Measurements from ENCODE around the gene GJD2.
A peak's percentile ranks its signal among the peaks of the same experiment; 100 is the strongest.

GJD2 gene

GRCh38 chr15:34721802-34722438 is 32.9 kb downstream of the GJD2 start:
- DNase-seq = no peak

GRCh38 chr15:34721157-34721801 is 33.5 kb downstream of the GJD2 start:
- DNase-seq = no peak

GRCh38 chr15:34719695-34720094 is 35.1 kb downstream of the GJD2 start:
- no peak for DNase-seq

- no peak for DNase-seq
Measured at GRCh38 chr15:34718681-34719665, 35.8 kb downstream of the GJD2 start.

GRCh38 chr15:34717729-34718128 is 37.1 kb downstream of the GJD2 start:
- DNase-seq = no peak

- DNase-seq = no peak
Measured at GRCh38 chr15:34716111-34716510, 38.7 kb downstream of the GJD2 start.

- no peak for DNase-seq
Measured at GRCh38 chr15:34714476-34715121, 40.2 kb downstream of the GJD2 start.

- no peak for DNase-seq
Measured at GRCh38 chr15:34713635-34714034, 41.2 kb downstream of the GJD2 start.

- DNase-seq = no peak
Measured at GRCh38 chr15:34709866-34710265, 44.9 kb downstream of the GJD2 start.

GRCh38 chr15:34708422-34708821 is 46.4 kb downstream of the GJD2 start:
- peak; percentile 15 for DNase-seq

- DNase-seq = no peak
Measured at GRCh38 chr15:34701536-34701935, 53.3 kb downstream of the GJD2 start.

Measured in NCI-H748 treated with DMSO at 0.1 percent for 48 hours (cell line).